Stromal cell of bone marrow (primary cell): Measurements from ENCODE around the gene APOL3.
"Not testable (repeated sequence)": the region's sequence is repeated elsewhere in the genome, so short reads cannot be mapped to it uniquely, and the experiment has no call there.

Experiments
- DNase-seq: peaks from one replicate; pipeline ENCODE4 v3.0.0-alpha.2; 2012; ENCODE audit warnings: low read depth

Gene APOL3

GRCh38 chr22:36134182-36134581, 26.4 kb downstream of the APOL3 start:
- no peak for DNase-seq

- no peak for DNase-seq
These were observed 28.6 kb downstream of the APOL3 start for GRCh38 chr22:36131907-36132306.

GRCh38 chr22:36129486-36130388, 30.8 kb downstream of the APOL3 start:
- no peak for DNase-seq

GRCh38 chr22:36129071-36129470, 31.5 kb downstream of the APOL3 start:
- no peak for DNase-seq

- no peak for DNase-seq
These were observed 34.5 kb downstream of the APOL3 start for GRCh38 chr22:36125994-36126531.

- DNase-seq = no peak
These were observed 35.1 kb downstream of the APOL3 start for GRCh38 chr22:36125434-36125833.

- DNase-seq = no peak
These were observed 35.9 kb downstream of the APOL3 start for GRCh38 chr22:36124666-36125065.

- peak; percentile 88 for DNase-seq
These were observed 36.6 kb downstream of the APOL3 start for GRCh38 chr22:36123673-36124630.

GRCh38 chr22:36120621-36121351, 39.8 kb downstream of the APOL3 start:
- DNase-seq = not testable (repeated sequence)

GRCh38 chr22:36117053-36117554, 43.5 kb downstream of the APOL3 start:
- DNase-seq = no peak

GRCh38 chr22:36116127-36116526, 44.4 kb downstream of the APOL3 start:
- DNase-seq = no peak

- no peak for DNase-seq
These were observed 47.4 kb downstream of the APOL3 start for GRCh38 chr22:36113121-36113520.

- DNase-seq = no peak
These were observed 49.2 kb downstream of the APOL3 start for GRCh38 chr22:36111316-36111715.

- DNase-seq = no peak
These were observed 50.2 kb downstream of the APOL3 start for GRCh38 chr22:36110306-36110881.

GRCh38 chr22:36107436-36107835, 53.1 kb downstream of the APOL3 start:
- no peak for DNase-seq

GRCh38 chr22:36106910-36107309, 53.6 kb downstream of the APOL3 start:
- DNase-seq = no peak

- no peak for DNase-seq
These were observed 55.6 kb downstream of the APOL3 start for GRCh38 chr22:36104988-36105387.

GRCh38 chr22:36104435-36104834, 56.1 kb downstream of the APOL3 start:
- no peak for DNase-seq

GRCh38 chr22:36103891-36104290, 56.7 kb downstream of the APOL3 start:
- DNase-seq = no peak

- DNase-seq = no peak
These were observed 57.6 kb downstream of the APOL3 start for GRCh38 chr22:36102995-36103394.

- DNase-seq = no peak
These were observed 58.8 kb downstream of the APOL3 start for GRCh38 chr22:36101756-36102155.
